GM21529 (cell line): Measurements from ENCODE around the gene IGSF21.

ENCODE experiments used
- ATAC-seq: cut with Tn5 transposase; IDR thresholded peaks from one replicate; pipeline ENCODE4 v1.9.1; 2021; ENCODE audit not compliant: unreplicated experiment

IGSF21 gene

DNA sequence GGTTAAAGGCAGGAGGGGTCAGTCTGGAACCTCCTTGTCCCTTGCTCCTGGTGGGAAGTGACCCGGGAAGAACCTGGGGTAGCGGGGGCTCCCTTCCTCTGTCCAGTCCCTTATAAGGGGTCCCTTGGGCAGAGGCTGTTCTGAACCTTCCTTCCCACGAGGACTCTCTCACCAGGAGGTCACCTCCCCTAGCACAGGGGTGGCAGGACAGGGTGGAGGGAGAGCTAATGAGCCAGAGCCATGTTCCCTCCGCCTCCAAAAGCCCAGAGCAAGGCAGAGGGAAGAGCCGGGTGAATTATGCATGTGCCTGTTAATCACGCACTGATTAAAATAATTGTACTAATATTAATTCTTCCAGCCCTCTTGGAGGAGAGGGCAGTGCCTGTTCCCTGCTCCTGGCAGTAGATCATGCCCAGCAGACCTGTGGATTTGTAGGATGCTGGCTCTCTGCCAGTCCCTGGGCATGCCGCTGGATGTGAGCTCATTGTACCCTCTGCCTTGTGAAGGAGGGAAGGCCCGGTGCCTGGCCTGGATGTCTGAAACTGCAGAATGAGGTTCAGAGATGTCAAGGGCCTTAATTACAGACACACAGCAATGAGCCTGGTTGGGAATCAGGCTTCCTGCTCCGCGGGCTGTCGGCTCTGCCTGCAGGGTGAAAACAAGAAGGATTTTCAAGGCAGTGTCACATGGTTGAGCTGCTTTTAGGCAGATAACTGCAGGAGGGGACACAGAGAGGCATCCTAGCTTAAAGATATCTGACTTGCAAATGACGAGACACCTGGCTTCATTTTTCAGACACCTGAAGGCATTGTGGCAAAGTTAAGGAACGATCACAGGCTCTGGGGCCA lies 68.2 kb downstream of the IGSF21 start:
- no peak for ATAC-seq

- ATAC-seq: no peak
Observed at GRCh38 chr1:18176619-18177018, 69.0 kb downstream of the IGSF21 start.

DNA sequence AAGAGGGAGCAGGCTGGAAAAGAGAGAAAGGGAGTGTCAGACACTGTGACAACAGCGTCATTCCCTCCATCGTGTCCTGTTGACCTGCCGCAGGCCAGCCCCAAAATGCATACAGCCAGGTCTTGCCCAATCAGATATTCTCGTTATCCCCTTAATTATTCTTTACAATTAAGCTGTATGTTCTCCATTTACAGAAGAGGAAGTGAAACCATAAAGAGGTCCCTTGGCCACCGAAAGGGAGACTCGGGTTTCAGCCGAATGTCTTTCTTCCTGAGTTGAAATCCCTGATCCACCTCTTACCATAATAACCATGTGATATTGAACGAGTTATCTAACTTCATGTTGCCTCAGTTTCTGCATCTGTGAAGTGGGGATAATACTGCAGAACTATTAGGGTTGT lies 70.5 kb downstream of the IGSF21 start:
- no peak for ATAC-seq

DNA sequence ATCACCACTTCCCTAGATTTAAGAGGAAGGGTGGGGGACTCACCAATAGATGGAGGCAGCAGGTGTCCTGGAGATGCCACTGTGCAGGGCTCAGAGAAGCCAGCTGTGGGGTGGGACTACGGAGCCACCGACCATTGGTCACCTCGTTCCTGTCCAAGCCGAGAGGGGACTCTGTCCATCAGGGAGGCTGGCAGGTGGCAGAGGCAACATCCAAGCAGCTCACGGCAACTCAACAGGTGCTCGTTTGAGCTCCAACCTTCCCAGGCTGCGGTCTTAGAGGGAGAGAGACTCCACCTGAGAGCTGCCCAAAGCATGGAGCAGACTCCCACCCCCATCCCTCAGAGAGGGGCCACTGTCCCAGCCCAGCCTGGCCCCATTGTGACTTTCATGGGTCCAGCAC lies 71.4 kb downstream of the IGSF21 start:
- no peak for ATAC-seq

DNA sequence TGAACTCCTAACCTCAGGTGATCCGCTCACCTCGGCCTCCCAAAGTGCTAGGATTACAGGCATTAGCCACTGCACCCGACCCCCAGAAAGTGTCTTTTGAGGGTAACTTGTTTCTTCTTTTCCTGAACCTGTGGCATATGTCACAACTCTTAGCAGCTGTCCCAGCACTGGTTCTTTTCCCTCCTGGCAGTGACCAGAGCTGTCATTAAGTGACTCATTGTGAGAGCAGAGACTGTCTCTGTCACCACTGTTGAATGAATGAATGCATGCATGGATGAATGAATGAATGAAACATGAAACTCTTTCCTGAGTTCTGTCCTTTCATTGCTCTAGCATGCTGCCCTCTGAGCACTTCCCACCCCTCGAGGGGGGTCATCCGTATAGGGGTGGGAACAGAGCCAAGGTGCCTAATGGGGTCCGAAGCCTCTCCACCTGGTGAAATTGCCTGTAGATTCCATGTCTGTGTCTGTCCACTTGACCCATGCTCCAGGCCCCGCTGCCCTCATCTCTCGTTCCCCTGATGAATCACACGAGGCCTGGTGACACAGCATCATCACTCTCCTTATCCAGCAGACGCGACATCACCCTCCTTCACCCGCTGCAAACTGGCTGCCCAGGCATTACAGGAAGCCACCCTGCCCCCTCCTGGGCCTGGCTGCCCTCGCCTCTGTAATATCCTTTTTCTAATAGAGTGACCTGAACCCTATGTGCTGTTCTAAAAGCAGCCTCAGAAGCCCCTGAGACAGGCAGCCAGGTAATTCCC lies 75.0 kb downstream of the IGSF21 start:
- ATAC-seq: no peak

DNA sequence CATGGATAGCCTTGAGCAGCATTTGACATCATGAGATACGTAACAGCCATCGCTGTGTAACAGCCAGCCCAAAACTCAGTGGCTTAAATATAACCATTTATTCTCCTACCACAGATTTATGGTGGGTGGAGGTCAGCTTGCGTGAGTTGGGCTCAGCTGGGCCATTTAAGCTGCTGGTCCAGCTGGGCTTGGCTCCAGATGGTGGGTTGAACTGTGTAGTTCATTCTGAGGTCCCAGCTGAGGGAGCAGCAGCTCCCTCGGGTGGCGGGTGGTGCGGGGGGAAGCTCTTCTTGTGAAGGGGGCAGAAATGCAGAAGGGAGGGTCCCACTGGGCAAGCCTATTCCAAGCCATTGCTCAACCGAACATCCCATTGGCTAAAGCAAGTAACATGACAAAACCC lies 75.9 kb downstream of the IGSF21 start:
- no peak for ATAC-seq

DNA sequence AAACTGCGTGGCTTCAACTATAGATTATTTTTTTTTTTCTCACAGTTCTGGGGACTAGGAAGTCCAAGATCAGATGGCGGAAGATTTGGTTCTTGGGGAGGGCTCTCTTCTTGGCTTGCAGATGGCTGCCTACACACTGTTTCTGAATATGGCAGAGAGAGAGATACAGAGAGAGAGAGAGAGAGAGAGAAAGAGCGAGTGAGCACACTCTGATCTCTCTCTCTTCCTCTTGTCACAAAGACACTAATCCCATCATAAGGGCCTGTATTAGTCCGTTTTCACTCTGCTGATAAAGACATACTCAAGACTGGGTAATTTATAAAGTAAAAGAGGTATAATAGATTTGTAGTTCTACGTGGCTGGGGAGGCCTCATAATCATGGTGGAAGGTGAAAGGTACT lies 79.5 kb downstream of the IGSF21 start:
- no peak for ATAC-seq

DNA sequence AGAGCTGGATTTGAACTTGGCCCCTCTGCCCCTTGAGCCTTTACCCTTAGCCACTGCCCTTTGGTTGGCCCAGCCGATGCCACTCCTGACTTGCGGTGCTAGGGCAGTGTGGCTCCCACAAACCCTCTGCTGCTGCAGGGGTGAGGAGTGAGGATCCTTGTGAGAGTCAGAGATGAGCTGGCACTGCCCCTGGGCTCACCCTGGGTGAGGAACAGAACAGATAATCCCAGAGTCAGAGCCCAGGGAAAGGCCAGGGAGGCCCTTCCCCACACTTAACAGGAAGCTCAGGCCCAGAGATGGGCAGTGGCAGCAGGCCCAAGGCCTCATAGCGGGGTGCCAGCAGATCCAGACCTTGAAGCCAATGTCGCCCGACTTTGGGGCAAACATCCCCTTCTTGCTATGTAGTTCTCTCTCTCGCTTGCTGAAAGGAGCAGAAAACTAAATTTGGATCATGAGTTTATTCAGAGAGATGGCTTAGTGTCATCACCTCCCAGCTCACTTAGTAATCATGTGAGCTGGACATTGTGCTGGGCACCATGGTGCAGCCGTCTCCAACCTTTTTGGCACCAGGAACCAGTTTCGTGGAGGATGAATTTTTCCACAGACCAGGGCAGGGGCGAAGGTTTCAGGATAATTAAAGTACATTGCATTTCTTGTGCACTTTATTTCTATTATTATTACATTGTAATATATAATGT lies 81.4 kb downstream of the IGSF21 start:
- no peak for ATAC-seq

DNA sequence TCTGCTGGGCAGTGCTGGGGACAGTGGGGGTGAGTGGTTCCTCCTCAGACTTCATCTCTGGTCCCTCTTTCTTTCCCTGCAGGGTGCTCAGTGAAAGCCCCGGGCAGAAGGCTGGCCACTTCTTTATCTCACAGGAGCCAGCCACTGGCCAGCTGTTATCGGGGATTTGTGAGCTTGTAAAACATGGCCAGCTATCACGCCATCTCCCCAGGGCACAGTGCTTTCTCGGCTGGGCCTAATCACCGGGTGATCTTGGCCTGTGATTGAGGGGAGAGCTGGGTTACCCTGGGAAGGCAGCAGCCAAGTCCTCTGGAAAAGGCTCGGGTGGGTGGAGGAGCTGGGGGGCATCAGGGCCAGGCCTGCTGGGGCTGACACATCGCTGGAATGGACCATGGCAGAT lies 83.0 kb downstream of the IGSF21 start:
- ATAC-seq: no peak

DNA sequence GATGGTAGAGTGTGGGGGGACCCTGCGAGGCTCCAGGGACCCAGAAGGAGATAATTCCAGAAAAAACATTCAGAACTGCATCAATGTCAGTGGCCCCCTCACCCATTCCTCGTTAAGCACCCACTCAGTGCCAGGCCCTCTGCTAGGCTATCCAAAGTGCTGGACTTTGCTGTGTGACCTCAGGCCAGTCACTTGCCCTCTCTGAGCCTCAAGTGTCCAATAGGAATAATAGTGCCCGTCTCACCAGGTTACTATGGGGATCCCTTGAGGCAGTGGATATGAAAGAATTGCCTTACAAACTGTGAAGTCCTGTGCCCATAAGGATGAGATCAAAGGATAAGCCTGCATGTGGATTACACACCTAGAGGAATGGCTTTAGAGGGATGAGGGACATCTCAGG lies 83.4 kb downstream of the IGSF21 start:
- no peak for ATAC-seq

DNA sequence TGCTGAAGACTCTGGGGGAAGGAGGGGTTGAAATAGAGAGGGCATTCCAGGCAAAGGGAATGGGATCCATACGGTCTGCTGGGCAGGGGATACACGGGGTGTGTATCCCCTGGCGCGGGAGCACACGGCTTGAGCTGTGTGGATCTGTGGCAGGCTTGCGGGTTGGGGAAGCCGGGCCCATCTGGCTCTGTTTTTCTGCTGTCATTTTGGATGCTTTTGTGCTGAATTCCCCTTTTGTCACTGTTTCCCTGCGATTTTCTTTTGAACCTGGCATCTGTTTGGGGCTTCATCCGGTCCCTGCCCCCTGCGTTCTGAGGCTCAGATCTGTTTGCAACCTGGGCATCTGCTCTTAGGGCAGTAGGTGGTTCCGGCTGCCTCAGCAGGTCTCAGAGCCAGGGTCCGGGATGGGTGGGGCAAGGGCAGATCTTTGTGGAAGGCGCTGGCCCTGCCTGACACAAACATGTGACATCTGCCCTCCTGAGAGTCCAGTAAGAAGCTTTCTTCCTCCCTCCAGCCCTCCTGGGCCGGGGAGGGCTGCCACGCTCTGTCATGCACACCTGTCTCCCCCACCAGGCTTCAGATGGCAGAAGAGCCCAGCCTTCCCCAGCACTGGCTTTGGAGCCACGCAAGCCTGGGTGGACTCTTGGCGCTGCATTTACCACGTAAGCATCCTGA lies 84.0 kb downstream of the IGSF21 start:
- ATAC-seq: no peak

DNA sequence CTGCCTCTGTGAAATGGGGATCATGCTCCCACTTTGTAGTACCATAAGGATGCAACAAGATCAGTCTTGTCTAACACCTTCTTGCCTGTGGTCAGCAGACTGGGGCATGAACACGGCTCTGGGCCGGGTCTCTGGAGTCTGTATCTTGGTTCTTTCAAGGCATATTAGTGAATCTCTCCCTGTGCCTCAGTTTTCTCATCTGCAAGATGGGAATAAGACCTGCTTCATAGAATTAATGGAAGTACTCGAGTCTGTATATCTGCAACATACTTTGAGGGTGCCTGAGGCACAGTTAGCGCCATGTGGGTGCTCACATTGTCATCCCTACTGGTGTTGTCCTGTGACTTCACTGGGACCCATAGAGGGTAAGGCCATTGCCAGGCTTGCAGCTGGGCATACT lies 84.6 kb downstream of the IGSF21 start:
- no peak for ATAC-seq

- ATAC-seq: no peak
Observed at GRCh38 chr1:18192974-18193373, 85.4 kb downstream of the IGSF21 start.

DNA sequence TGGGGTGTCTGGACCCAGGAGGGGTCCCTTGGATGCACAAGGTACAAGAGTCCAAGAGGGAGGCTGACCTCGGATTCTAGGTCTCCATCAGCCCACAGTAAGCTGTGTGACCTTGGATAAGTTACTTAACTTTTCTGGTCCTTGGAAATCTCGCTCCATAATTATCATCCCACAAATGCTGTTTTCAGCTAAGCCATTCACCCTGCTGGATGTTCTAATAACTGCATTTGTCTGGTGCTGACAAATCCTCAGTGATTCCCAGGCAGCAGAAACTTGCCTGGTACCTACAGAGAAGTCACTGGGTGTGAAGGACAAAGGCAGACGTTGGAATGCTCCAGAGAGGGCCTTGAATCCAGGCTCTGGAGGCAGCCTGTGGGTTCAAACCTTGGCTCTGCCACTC lies 89.7 kb downstream of the IGSF21 start:
- no peak for ATAC-seq

DNA sequence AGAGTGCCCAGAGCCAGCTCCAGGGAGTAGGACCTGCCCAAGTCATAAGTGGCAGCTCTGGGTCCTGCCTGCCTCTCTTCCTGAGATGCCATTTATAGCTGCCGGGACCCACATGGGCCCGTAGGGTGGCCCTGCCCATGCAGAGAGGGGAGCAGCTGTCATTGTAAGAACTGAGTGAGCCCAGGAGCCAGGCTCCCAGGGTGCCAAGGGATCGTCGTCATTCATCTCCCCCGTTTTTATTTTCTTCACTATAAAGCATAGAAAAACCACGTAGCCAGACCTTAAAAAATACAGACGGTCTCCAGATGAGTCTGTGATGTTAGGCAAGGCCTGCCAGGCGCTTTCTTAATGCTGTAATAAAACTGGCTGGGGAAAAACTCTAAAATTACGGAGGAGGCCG lies 90.7 kb downstream of the IGSF21 start:
- no peak for ATAC-seq

- no peak for ATAC-seq
Observed at GRCh38 chr1:18199462-18199861, 91.9 kb downstream of the IGSF21 start.

DNA sequence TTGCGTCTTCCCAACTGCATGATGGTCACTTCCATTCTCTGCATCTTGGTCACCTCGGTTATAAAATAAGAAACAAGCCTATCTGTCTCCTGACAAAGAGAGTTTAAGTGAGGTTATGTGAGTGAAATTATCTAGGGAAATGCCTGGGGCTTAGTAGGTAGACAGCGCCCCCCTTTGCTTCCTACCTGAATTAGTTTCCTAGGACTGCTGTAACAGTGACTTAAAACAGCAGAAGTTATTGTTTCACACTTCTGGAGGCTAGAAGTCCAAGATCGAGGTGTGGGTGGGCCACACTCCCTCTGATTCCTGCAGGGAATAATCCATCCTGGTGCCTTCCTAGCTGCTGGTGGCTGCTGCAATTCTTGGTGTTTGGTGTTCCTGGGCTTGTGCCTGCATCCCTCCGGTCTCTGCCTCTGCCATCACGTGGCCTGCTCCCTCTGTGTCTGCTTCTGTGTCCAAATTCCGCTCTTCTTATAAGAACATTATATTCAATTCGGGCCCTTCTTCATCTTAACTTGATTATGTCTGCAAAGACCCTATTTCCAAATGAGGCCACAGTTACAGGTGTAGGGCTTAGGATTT lies 92.6 kb downstream of the IGSF21 start:
- ATAC-seq: no peak

DNA sequence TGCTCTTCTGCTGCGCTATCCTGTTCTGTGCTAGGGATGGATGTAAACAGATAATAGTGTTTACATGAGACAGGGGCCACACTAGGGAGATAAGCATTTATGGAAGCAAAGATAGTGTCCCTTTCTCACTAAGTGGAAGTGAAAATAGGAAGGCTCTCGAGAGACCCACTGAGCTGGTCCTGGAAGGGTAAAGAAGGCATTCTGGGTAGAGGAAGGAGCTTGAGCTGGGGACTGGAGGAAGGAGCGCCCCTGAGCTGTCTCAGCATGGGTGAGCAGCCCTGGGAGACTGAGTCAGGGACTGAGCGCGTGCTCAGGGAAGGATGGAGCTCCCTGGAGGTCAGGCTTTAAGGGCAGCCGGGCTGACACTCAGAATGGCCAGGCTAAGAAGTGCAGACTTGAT lies 93.3 kb downstream of the IGSF21 start:
- no peak for ATAC-seq

DNA sequence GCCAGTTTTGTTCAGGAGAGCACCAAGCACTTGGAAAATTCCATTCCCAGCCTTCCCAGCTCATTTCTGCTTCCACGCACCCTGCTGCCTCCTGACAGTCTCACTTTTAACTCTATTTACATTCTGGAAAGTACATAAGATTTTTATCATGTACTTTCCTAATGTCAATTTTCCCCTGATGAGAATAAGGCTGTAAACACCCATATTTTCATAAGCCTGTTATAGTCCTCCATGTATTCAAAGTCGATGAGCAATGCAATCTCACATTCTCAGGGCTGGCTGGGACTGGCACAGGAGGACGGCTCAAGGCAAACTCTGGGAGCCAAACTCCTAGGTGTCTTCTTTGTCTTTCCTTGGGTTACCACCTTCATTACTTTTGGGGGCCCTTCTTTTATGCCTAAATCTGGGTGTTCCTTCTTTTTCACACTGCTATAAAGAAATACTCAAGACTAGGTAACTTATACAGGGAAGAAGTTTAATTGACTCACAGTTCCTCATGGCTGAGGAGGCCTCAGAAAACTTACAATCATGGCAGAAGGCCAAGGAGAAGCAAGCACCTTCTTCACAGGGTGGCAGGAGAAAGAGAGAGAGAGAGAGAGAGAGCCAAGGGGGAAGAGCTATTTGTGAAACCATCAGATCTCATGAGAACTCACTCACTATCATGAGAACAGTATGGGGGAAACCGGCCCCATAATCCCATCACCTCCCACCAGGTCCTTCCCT lies 94.6 kb downstream of the IGSF21 start:
- ATAC-seq: no peak

DNA sequence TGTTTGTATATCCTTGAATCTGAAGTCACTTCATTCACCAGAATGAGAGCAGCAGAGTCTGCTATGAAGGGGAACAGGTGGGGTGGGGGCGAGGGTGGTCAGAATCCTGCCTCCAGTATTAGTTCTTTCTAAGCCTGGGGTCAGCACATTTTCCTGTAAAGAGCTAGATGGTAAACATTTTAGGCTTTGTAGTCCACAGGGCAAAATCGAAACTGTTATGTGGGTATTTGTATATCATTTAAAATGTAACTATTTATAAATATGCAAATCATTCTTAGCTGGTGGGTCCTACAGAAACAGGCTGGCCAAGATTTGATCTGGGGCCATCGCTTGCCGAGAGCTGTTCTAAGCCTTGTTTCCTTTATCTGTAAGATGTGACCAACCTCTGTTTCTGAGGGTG lies 96.0 kb downstream of the IGSF21 start:
- ATAC-seq: no peak
